K562 (cell line): ENCODE data around the gene KNOP1. TPM values are rescaled to one million over a fixed set of nuclear protein-coding genes. Genes with fewer than 3 reads are reported as not detected.

Source experiments
- ATAC-seq: fragments of 200-7000 bp; cut with Tn5 transposase; 3 replicates; pipeline ENCODE4 v1.9.1; 2020; ENCODE audit warnings: moderate library complexity
- BruUV-seq: library from RNA; stranded (reverse); fragments of 400-500 nt; replicated peaks from 2 replicates; lab custom pipeline; 2021; lab: Mats Ljungman, UMichigan
- CTCF ChIA-PET: fragments of 300-600 bp; formaldehyde crosslinking; extraction: SDS; loops from one replicate; lab custom pipeline; 2021; ENCODE audit warnings: low intra/inter-chr PET ratio; lab: Yijun Ruan, JAX
- POLR2A ChIA-PET: fragments of 300-600, 350-650 bp; sonication (Branson Sonifier 250); formaldehyde crosslinking; extraction: SDS; loops from one replicate; lab custom pipeline; 2021; ENCODE audit warnings: antibody characterized with exemption, inconsistent platforms; lab: Yijun Ruan, JAX
- DNase-seq, 4 experiments: peaks; one replicate each; pipeline versions ENCODE4 v3.0.0 to v3.0.0-alpha.2; 2011 to 2018; ENCODE audit warnings: low spot score in 3 of 4, mixed read lengths in 3 of 4; ENCODE audit errors: extremely low read depth in 1 of 4
- FAIRE-seq: peaks from 2 replicates; lab custom pipeline; 2011; peaks lifted over from hg19 to GRCh38; lab: Jason Lieb, UNC
- H2AFZ ChIP-seq: 2 replicates; pipeline ENCODE4 v1.6.0; 2011; ENCODE audit warnings: low read depth, low read length, control low read depth, inconsistent platforms
- H3K27ac ChIP-seq: fragments of 200-600 bp; 3 replicates; pipeline ENCODE4 v1.8.0; 2011; ENCODE audit warnings: low read depth, mild to moderate bottlenecking, control low read depth, inconsistent platforms, low read length, moderate library complexity, mixed read lengths; ENCODE audit errors: extremely low read depth
- H3K27me3 ChIP-seq, 2 experiments: fragments of 300-600 bp in 1 of 2; 2 replicates in 1 of 2; 3 replicates in 1 of 2; pipeline versions ENCODE4 v1.6.0 to v1.8.0; 2011; ENCODE audit warnings: inconsistent platforms in 2 of 2, low read length in 2 of 2, mild to moderate bottlenecking in 1 of 2, mixed read lengths in 1 of 2, moderate library complexity in 1 of 2; ENCODE audit not compliant: control insufficient read depth in 2 of 2, insufficient read depth in 2 of 2
- H3K36me3 ChIP-seq: fragments of 300-600 bp; 3 replicates; pipeline ENCODE4 v1.8.0; 2011; ENCODE audit warnings: mild to moderate bottlenecking, low read length, inconsistent platforms; ENCODE audit not compliant: control insufficient read depth, insufficient read depth
- H3K4me1 ChIP-seq, 2 experiments: fragments of 200-600 bp in 1 of 2; replicated peaks in 1 of 2; 2 replicates in 1 of 2; 3 replicates in 1 of 2; pipeline versions ENCODE4 v1.5.1 to v1.8.0; 2011; ENCODE audit warnings: inconsistent platforms in 2 of 2, low read length in 2 of 2, mild to moderate bottlenecking in 1 of 2, mixed read lengths in 1 of 2, moderate library complexity in 1 of 2; ENCODE audit not compliant: control insufficient read depth in 2 of 2, insufficient read depth in 2 of 2
- H3K4me2 ChIP-seq: 2 replicates; pipeline ENCODE4 v1.6.1; 2011; ENCODE audit warnings: low read length, control low read depth, inconsistent platforms, mixed read lengths; ENCODE audit not compliant: insufficient read depth
- H3K4me3 ChIP-seq: fragments of 200-600 bp; sonication (generic), shearing (Covaris generic); 2 replicates; pipeline ENCODE4 v1.5.1; 2016; ENCODE audit warnings: control low read depth, inconsistent platforms
- H3K79me2 ChIP-seq: fragments of 200-600 bp; 3 replicates; pipeline ENCODE4 v1.8.0; 2011; ENCODE audit warnings: low read length, inconsistent platforms; ENCODE audit not compliant: control insufficient read depth, insufficient read depth
- H3K9ac ChIP-seq, 2 experiments: 2 replicates each; pipeline versions ENCODE4 v1.6.0 to v1.6.1; 2011; ENCODE audit warnings: low read depth in 2 of 2, low read length in 2 of 2, control low read depth in 1 of 2, inconsistent platforms in 1 of 2, mild to moderate bottlenecking in 1 of 2, mixed read lengths in 1 of 2; ENCODE audit not compliant: insufficient read depth in 1 of 2
- H3K9me1 ChIP-seq: one replicate; pipeline ENCODE4 v1.6.0; 2011; ENCODE audit warnings: inconsistent platforms, mild to moderate bottlenecking, low read length, moderate library complexity; ENCODE audit not compliant: control insufficient read depth, insufficient read depth
- H3K9me3 ChIP-seq: replicated peaks from 2 replicates; pipeline ENCODE4 v1.5.1; 2011; ENCODE audit warnings: low read depth, low read length, inconsistent platforms; ENCODE audit not compliant: control insufficient read depth, insufficient read depth
- H4K20me1 ChIP-seq: replicated peaks from 2 replicates; pipeline ENCODE4 v1.6.1; 2011; ENCODE audit warnings: low read length, inconsistent platforms, mixed read lengths; ENCODE audit not compliant: control insufficient read depth, insufficient read depth
- HMG20B ChIP-seq: fragments of 250-450 bp; sonication (Bioruptor Pico); IDR thresholded peaks from 2 replicates; pipeline ENCODE4 v1.5.0; 2021; ENCODE audit warnings: mild to moderate bottlenecking
- ZBTB1 ChIP-seq: sonication (generic); formaldehyde crosslinking; IDR thresholded peaks from 2 replicates; pipeline ENCODE4 v1.8.1; 2023; ENCODE audit warnings: missing genetic modification reagents, low read depth, mild to moderate bottlenecking, borderline replicate concordance
- WGBS: fragments of 100-300 bp; shearing (Covaris generic); methylation state at CpG from one replicate; pipeline ENCODE4 v1.1.6; 2016; ENCODE audit warnings: low coverage, mixed read lengths; ENCODE audit not compliant: insufficient coverage; ENCODE audit errors: missing lambda C conversion rate; 5-methylcytosine and 5-hydroxymethylcytosine counted together
- in situ Hi-C: fragments of 300-500 bp; cut with MboI; formaldehyde crosslinking; loops from 4 replicates; pipeline ENCODE4 v1.15.0; 2018; ENCODE audit warnings: inconsistent platforms, mixed read lengths
- intact Hi-C: fragments of 100-400 bp; cut with micrococcal nuclease; formaldehyde crosslinking; loops from 2 replicates; pipeline ENCODE4 v1.14.2; 2022
- polyA plus RNA-seq, 8 experiments: library from polyadenylated mRNA; depleted of rRNA in 4 of 8; stranded (reverse) in 5 of 8; unstranded in 3 of 8; fragments of >200 nt; fragmentation: Nextera tagmentation in 2 of 8; fragmentation: Illumina TruSeq in 1 of 8; extraction: Ambion mirVana in 2 of 8; extraction: Trizol in 1 of 8; gene quantifications; 2 replicates each; pipeline versions ENCODE4 v1.2.1 to v1.2.3, GENCODE V29; 2011 to 2014; ENCODE audit warnings: inconsistent platforms in 1 of 8, missing spikeins in 1 of 8
- total RNA-seq, 7 experiments: library from RNA; depleted of rRNA in 6 of 7; stranded (reverse); fragments of >200 nt in 6 of 7; fragmentation: Illumina TruSeq in 2 of 7; extraction: Trizol in 2 of 7; gene quantifications; 2 replicates each; pipeline versions ENCODE4 v1.2.1 to v1.2.3, GENCODE V29; 2011 to 2021; ENCODE audit warnings: low replicate concordance in 1 of 7
- TF ChIP-seq, protein P1 (sequence below): sonication (generic); formaldehyde crosslinking; IDR thresholded peaks from 2 replicates; pipeline ENCODE4 v1.8.0; 2023; ENCODE audit warnings: mild to moderate bottlenecking, missing genetic modification reagents
- TF ChIP-seq, protein P2 (sequence below): fragments of 250-450 bp; sonication (Bioruptor Pico); IDR thresholded peaks from 2 replicates; pipeline ENCODE4 v1.5.0; 2022; ENCODE audit warnings: mild to moderate bottlenecking
- TF ChIP-seq, protein P3 (sequence below), 2 experiments: IDR thresholded peaks; 2 replicates each; pipeline ENCODE4 v1.6.1; 2011; ENCODE audit warnings: borderline replicate concordance in 1 of 2, control low read depth in 1 of 2, low read depth in 1 of 2, low read length in 1 of 2, mild to moderate bottlenecking in 1 of 2, mixed read lengths in 1 of 2, moderate library complexity in 1 of 2; ENCODE audit not compliant: insufficient read depth in 1 of 2, insufficient read length in 1 of 2, poor library complexity in 1 of 2, severe bottlenecking in 1 of 2; ENCODE audit errors: extremely low read depth in 1 of 2

The KNOP1 gene
- total and polyA plus RNA-seq, 9 of the 15 experiments (the other 6 are each of a cell fraction or from before 2014, with no cell fraction given) = 22.4 to 57.6 (median 39.3) TPM

DNA sequence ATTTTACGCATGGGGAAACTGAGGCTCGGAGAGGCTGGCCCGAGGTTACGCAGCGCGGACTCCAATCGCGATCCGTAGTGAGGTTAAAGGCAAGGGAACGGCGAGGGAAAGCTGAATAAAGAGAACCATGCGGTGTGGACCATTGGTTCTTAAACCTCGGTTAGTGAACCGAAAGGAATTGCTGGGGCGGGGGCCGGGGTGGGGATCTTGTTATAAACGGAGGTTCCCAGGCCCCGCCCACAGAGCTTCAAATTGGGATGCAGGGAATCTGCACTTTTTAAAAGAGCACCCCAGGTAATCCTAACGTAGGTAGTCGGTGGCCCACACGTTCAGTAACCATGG lies 568 bp upstream of the KNOP1 start:
- H3K4me2 ChIP-seq = peak overlapping the region; percentile 96
- peak overlapping the region; percentile 99 for H2AFZ ChIP-seq
- H3K4me1 ChIP-seq = peaks cover 37 to 51% of the 10 kb centered on the region in 2 experiments; a peak in 4 of 5 replicates
- no peak for ATAC-seq
- CTCF ChIA-PET = no interaction called here
- peak overlapping the region; percentile 80 to 99 for H3K9ac ChIP-seq
- H3K4me3 ChIP-seq = peak overlapping the region; percentile 68
- no peaks in the 10 kb centered on the region for H3K27me3 ChIP-seq
- H3K79me2 ChIP-seq = peaks cover 62% of the 10 kb centered on the region
- DNase-seq = peak in 2 of 4 experiments; percentile 34 to 47
- WGBS = 2% methylated on average over 21 of the region's 21 CpGs
- BruUV-seq = TSS peak; percentile 60
- peaks cover 25% of the 10 kb centered on the region for H3K36me3 ChIP-seq
- in situ Hi-C loops (no loop called here), intact Hi-C loops (no loop called here)
- POLR2A ChIA-PET = interaction anchor here (0.6 to 1.2 kb wide), 7 partner anchors 9 to 1154 kb away, joined by 3 to 4 read pairs (median 3); no protein-coding TSS in a partner anchor
- H3K9me3 ChIP-seq = no peaks in the 10 kb centered on the region
- FAIRE-seq = no peak
- no peaks in the 10 kb centered on the region for H3K9me1 ChIP-seq
- H4K20me1 ChIP-seq = 0 out of 2 replicates have a peak, but pooled peaks cover 9% of the 10 kb centered on the region
- peak overlapping the region; percentile 67 for H3K27ac ChIP-seq
- TF ChIP-seq, protein P1, sequence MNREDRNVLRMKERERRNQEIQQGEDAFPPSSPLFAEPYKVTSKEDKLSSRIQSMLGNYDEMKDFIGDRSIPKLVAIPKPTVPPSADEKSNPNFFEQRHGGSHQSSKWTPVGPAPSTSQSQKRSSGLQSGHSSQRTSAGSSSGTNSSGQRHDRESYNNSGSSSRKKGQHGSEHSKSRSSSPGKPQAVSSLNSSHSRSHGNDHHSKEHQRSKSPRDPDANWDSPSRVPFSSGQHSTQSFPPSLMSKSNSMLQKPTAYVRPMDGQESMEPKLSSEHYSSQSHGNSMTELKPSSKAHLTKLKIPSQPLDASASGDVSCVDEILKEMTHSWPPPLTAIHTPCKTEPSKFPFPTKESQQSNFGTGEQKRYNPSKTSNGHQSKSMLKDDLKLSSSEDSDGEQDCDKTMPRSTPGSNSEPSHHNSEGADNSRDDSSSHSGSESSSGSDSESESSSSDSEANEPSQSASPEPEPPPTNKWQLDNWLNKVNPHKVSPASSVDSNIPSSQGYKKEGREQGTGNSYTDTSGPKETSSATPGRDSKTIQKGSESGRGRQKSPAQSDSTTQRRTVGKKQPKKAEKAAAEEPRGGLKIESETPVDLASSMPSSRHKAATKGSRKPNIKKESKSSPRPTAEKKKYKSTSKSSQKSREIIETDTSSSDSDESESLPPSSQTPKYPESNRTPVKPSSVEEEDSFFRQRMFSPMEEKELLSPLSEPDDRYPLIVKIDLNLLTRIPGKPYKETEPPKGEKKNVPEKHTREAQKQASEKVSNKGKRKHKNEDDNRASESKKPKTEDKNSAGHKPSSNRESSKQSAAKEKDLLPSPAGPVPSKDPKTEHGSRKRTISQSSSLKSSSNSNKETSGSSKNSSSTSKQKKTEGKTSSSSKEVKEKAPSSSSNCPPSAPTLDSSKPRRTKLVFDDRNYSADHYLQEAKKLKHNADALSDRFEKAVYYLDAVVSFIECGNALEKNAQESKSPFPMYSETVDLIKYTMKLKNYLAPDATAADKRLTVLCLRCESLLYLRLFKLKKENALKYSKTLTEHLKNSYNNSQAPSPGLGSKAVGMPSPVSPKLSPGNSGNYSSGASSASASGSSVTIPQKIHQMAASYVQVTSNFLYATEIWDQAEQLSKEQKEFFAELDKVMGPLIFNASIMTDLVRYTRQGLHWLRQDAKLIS (CRISPR knock-in tag) = 0 out of 2 replicates have a peak, but pooled peaks have one; percentile 12
- TF ChIP-seq, protein P2, sequence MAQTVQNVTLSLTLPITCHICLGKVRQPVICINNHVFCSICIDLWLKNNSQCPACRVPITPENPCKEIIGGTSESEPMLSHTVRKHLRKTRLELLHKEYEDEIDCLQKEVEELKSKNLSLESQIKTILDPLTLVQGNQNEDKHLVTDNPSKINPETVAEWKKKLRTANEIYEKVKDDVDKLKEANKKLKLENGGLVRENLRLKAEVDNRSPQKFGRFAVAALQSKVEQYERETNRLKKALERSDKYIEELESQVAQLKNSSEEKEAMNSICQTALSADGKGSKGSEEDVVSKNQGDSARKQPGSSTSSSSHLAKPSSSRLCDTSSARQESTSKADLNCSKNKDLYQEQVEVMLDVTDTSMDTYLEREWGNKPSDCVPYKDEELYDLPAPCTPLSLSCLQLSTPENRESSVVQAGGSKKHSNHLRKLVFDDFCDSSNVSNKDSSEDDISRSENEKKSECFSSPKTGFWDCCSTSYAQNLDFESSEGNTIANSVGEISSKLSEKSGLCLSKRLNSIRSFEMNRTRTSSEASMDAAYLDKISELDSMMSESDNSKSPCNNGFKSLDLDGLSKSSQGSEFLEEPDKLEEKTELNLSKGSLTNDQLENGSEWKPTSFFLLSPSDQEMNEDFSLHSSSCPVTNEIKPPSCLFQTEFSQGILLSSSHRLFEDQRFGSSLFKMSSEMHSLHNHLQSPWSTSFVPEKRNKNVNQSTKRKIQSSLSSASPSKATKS (CRISPR knock-in tag) = no peak
- TF ChIP-seq ZBTB1 (CRISPR knock-in tag) = 0 out of 2 replicates have a peak, but pooled peaks have one; percentile 2
- TF ChIP-seq, protein P3, sequence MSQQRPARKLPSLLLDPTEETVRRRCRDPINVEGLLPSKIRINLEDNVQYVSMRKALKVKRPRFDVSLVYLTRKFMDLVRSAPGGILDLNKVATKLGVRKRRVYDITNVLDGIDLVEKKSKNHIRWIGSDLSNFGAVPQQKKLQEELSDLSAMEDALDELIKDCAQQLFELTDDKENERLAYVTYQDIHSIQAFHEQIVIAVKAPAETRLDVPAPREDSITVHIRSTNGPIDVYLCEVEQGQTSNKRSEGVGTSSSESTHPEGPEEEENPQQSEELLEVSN (IDR thresholded peaks at IDR 0.05; ENCODE audit: borderline replicate concordance in 1 of 2, extremely low read depth in 1 of 2, insufficient read depth in 1 of 2, insufficient read length in 1 of 2, low read depth in 1 of 2, low read length in 1 of 2, poor library complexity in 1 of 2, severe bottlenecking in 1 of 2) = peak in 1 of 2 experiments; percentile 11
- no peak for TF ChIP-seq HMG20B (CRISPR knock-in tag)
